Peyer's patch (tissue), 4 donors: Measurements from ENCODE around the gene ITGB1BP2. TPM values are rescaled to one million over a fixed set of nuclear protein-coding genes. Genes with fewer than 3 reads are reported as not detected.
"Not testable (repeated sequence)": the region's sequence is repeated elsewhere in the genome, so short reads cannot be mapped to it uniquely, and the experiment has no call there.

ENCODE experiments used
- DNase-seq, 3 donors: peaks; one replicate each; pipeline ENCODE4 v3.0.0-alpha.2; 2017 to 2019
- H3K27ac ChIP-seq, 4 donors: fragments of 200-600 bp; sonication (generic); one replicate each; pipeline ENCODE4 v1.5.1; 2016 to 2019
- H3K27me3 ChIP-seq, 2 donors: fragments of 200-600 bp; sonication (generic); one replicate each; pipeline ENCODE4 v1.5.1; 2019
- H3K36me3 ChIP-seq, 3 donors: fragments of 200-600 bp; sonication (generic); one replicate each; pipeline ENCODE4 v1.5.1; 2016 to 2019
- H3K4me1 ChIP-seq, 4 donors: fragments of 200-600 bp; sonication (generic); one replicate each; pipeline ENCODE4 v1.5.1; 2016 to 2019
- H3K4me3 ChIP-seq, 4 donors: fragments of 200-600 bp; sonication (generic); 1 replicate in 3 of 4; 2 replicates in 1 of 4; pipeline ENCODE4 v1.5.1; 2016 to 2019; ENCODE audit warnings: mild to moderate bottlenecking in 1 of 4
- H3K9me3 ChIP-seq, 4 donors: fragments of 200-600 bp; sonication (generic); one replicate each; pipeline ENCODE4 v1.5.1; 2016 to 2019; ENCODE audit warnings: mild to moderate bottlenecking in 1 of 4
- POLR2A ChIP-seq, 2 donors: fragments of 450-650 bp; IDR thresholded peaks; one replicate each; pipeline ENCODE4 v1.5.1; 2017; ENCODE audit warnings: antibody characterized with exemption in 2 of 2, mild to moderate bottlenecking in 2 of 2, moderate library complexity in 2 of 2
- total RNA-seq, 4 donors: library from RNA; depleted of rRNA; stranded (reverse); fragments of >200 nt; gene quantifications; one replicate each; pipeline ENCODE4 v1.1.0, GENCODE V29; 2016
- TF ChIP-seq, protein P1 (sequence below), 6 experiments: fragments of 450-650 bp in 4 of 6; fragments of 200-600 bp in 2 of 6; sonication (generic) in 1 of 6; IDR thresholded peaks; one replicate each; pipeline ENCODE4 v1.5.1; 2017 to 2019; ENCODE audit warnings: antibody characterized with exemption in 6 of 6, mild to moderate bottlenecking in 3 of 6, moderate library complexity in 1 of 6

The ITGB1BP2 gene
- total RNA-seq, 4 donors from 2014 or later: 2.4 to 5.3 (median 3.4) TPM; not detected in 1

GRCh38 chrX:71326394-71326793 lies 24.8 kb downstream of the ITGB1BP2 start:
- H3K27me3 ChIP-seq: no peaks in the 10 kb centered on the region
- H3K4me1 ChIP-seq: no peaks in the 10 kb centered on the region
- no peak for TF ChIP-seq POLR2A (IDR thresholded peaks at IDR 0.05)
- TF ChIP-seq, protein P1, sequence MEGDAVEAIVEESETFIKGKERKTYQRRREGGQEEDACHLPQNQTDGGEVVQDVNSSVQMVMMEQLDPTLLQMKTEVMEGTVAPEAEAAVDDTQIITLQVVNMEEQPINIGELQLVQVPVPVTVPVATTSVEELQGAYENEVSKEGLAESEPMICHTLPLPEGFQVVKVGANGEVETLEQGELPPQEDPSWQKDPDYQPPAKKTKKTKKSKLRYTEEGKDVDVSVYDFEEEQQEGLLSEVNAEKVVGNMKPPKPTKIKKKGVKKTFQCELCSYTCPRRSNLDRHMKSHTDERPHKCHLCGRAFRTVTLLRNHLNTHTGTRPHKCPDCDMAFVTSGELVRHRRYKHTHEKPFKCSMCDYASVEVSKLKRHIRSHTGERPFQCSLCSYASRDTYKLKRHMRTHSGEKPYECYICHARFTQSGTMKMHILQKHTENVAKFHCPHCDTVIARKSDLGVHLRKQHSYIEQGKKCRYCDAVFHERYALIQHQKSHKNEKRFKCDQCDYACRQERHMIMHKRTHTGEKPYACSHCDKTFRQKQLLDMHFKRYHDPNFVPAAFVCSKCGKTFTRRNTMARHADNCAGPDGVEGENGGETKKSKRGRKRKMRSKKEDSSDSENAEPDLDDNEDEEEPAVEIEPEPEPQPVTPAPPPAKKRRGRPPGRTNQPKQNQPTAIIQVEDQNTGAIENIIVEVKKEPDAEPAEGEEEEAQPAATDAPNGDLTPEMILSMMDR (IDR thresholded peaks at IDR 0.05): no peak
- H3K36me3 ChIP-seq: no peaks in the 10 kb centered on the region
- no peak for DNase-seq
- H3K27ac ChIP-seq: no peak overlapping the region
- H3K9me3 ChIP-seq: peaks cover 0 to 7% (median 0%) of the 10 kb centered on the region in 4 donors
- no peak overlapping the region for H3K4me3 ChIP-seq

DNA sequence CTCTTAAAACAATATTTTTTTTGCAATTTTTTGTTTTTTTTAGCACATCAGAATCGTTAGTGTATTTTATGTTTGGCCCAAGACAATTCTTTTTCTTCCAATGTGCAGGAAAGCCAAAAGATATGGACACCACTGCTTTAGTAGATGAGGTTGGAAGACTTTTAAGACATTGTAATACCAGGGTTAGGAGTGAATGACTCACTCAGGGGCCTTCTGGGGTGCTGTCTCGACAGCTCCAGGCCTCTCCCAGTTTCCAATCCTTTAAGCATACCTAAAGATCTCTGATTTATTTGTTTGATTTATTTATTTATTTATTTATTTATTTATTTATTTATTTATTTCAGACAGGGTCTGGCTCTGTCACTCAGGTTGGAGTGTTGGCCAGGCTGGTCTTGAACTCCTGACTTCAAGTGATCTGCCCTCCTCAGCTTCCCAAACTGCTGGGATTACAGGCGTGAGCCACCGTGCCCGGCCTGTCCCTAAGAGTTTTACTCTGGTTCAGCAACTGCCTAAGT lies 47.7 kb downstream of the ITGB1BP2 start:
- not testable (repeated sequence) for H3K9me3 ChIP-seq, DNase-seq, H3K27me3 ChIP-seq, H3K36me3 ChIP-seq, H3K4me1 ChIP-seq, H3K27ac ChIP-seq, H3K4me3 ChIP-seq

DNA sequence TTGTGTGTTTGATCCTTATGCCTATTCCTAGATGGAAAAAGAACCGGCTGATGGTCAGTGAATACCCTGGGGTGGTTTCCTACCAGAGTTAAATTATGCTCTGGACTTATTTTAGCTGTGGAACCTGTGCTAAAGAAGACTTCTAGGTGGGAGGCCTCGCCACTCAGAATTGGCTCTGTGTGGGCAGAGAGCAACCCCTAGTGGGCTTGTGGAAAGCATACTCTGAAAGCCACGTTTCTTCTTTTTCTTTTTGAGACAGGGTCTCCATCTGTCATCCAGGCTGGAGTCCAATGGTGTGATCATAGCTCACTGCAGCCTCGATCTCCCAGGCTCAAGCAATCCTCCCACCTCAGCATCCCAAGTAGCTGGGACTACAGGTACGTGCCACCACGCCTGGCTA lies 48.3 kb downstream of the ITGB1BP2 start:
- not testable (repeated sequence) for DNase-seq, H3K9me3 ChIP-seq, H3K4me3 ChIP-seq, H3K36me3 ChIP-seq, H3K27me3 ChIP-seq, H3K27ac ChIP-seq, H3K4me1 ChIP-seq

GRCh38 chrX:71352439-71352838 lies 50.9 kb downstream of the ITGB1BP2 start:
- not testable (repeated sequence) for DNase-seq, H3K4me1 ChIP-seq, H3K9me3 ChIP-seq, H3K36me3 ChIP-seq, H3K27ac ChIP-seq, H3K27me3 ChIP-seq, H3K4me3 ChIP-seq

Other genes with a start within 250 kb of the ITGB1BP2 start
- gene SNX12, start 233.4 kb upstream of the ITGB1BP2 start, total RNA-seq: 100 to 1,000 TPM in 1 of 4 donors, 10 to 100 TPM in 3; 62.7 to 108 (median 67.5) TPM
- 10 to 100 TPM; 14.0 to 39.8 (median 28.4) TPM for gene FOXO4, start 205.9 kb upstream of the ITGB1BP2 start, total RNA-seq
- gene CXorf65, start 195.0 kb upstream of the ITGB1BP2 start, total RNA-seq: not detected
- 100 to 1,000 TPM in 1 of 4 donors, 10 to 100 TPM in 3; 18.2 to 222 (median 62.2) TPM for gene IL2RG, start 190.2 kb upstream of the ITGB1BP2 start, total RNA-seq
- gene MED12, start 183.2 kb upstream of the ITGB1BP2 start, total RNA-seq: 10 to 100 TPM; 38.5 to 87.0 (median 67.5) TPM
- gene NLGN3, start 156.9 kb upstream of the ITGB1BP2 start, total RNA-seq: 1 to 10 TPM in 2 of 4 donors, not detected in 2; 1.1 to 1.6 TPM
- gene GJB1, start 78.5 kb upstream of the ITGB1BP2 start, total RNA-seq: 10 to 100 TPM in 3 of 4 donors, 1 to 10 TPM in 1; 2.5 to 98.4 (median 65.5) TPM
- gene ZMYM3, start 47.6 kb upstream of the ITGB1BP2 start, total RNA-seq: 10 to 100 TPM; 10.3 to 17.3 (median 15.5) TPM
- gene NONO, start 18.1 kb upstream of the ITGB1BP2 start, total RNA-seq: 100 to 1,000 TPM; 167 to 559 (median 214) TPM
- 100 to 1,000 TPM in 1 of 4 donors, 10 to 100 TPM in 3; 47.8 to 301 (median 80.0) TPM for gene TAF1, start 64.6 kb downstream of the ITGB1BP2 start, total RNA-seq
- 100 to 1,000 TPM; 118 to 297 (median 183) TPM for gene OGT, start 231.4 kb downstream of the ITGB1BP2 start, total RNA-seq